WTC11 (cell line): ENCODE measurements around the gene TARP.

ENCODE experiments used
- ATAC-seq: fragments of 200-7000 bp; cut with Tn5 transposase; 2 replicates; pipeline ENCODE4 v1.10.0; 2021; ENCODE audit warnings: mild to moderate bottlenecking, moderate library complexity
- CTCF ChIA-PET: fragments of 300-600 bp; sonication (Branson Sonifier 250); formaldehyde crosslinking; loops from one replicate; lab custom pipeline; 2021; ENCODE audit warnings: antibody characterized with exemption; lab: Charles Lee
- POLR2A ChIA-PET: fragments of 350-600 bp; sonication (Branson Sonifier 250); formaldehyde crosslinking; loops from one replicate; lab custom pipeline; 2021; ENCODE audit warnings: antibody characterized with exemption; lab: Charles Lee
- DNase-seq: peaks from one replicate; pipeline ENCODE4 v3.0.0; 2021; ENCODE audit warnings: low spot score
- H3K27ac Mint-ChIP-seq: 2 replicates; pipeline ENCODE4 v1.8.0; 2021; ENCODE audit warnings: mixed read lengths
- H3K27me3 Mint-ChIP-seq: 2 replicates; pipeline ENCODE4 v1.8.0; 2021; ENCODE audit warnings: low read depth, mild to moderate bottlenecking, moderate library complexity, mixed read lengths
- H3K36me3 Mint-ChIP-seq: 2 replicates; pipeline ENCODE4 v1.8.0; 2021; ENCODE audit warnings: mixed read lengths
- H3K4me1 Mint-ChIP-seq: 2 replicates; pipeline ENCODE4 v1.8.0; 2022; ENCODE audit warnings: mixed read lengths
- H3K4me3 Mint-ChIP-seq: 2 replicates; pipeline ENCODE4 v1.8.0; 2021; ENCODE audit warnings: mild to moderate bottlenecking, moderate library complexity, mixed read lengths
- H3K9me3 Mint-ChIP-seq: 2 replicates; pipeline ENCODE4 v1.8.0; 2021; ENCODE audit warnings: mixed read lengths
- ESRRA ChIP-seq: sonication (generic); formaldehyde crosslinking; IDR thresholded peaks from 2 replicates; pipeline ENCODE4 v1.8.1; 2022; ENCODE audit warnings: mild to moderate bottlenecking, missing genetic modification reagents, borderline replicate concordance
- RELA ChIP-seq: sonication (generic); formaldehyde crosslinking; IDR thresholded peaks from 2 replicates; pipeline ENCODE4 v1.8.1; 2022; ENCODE audit warnings: missing genetic modification reagents, mild to moderate bottlenecking, borderline replicate concordance
- TEAD1 ChIP-seq: sonication (generic); formaldehyde crosslinking; IDR thresholded peaks from 2 replicates; pipeline ENCODE4 v1.8.0; 2022; ENCODE audit warnings: mild to moderate bottlenecking, missing genetic modification reagents
- TEAD4 ChIP-seq: sonication (generic); formaldehyde crosslinking; IDR thresholded peaks from 2 replicates; pipeline ENCODE4 v1.8.0; 2022; ENCODE audit warnings: mild to moderate bottlenecking, missing genetic modification reagents
- TP53 ChIP-seq: sonication (generic); formaldehyde crosslinking; IDR thresholded peaks from 2 replicates; pipeline ENCODE4 v1.8.1; 2023; ENCODE audit warnings: mild to moderate bottlenecking, missing genetic modification reagents
- ZNF138 ChIP-seq: sonication (generic); formaldehyde crosslinking; conservative IDR thresholded peaks from 2 replicates; pipeline ENCODE4 v1.8.1; 2022; ENCODE audit warnings: mild to moderate bottlenecking, moderate library complexity, missing genetic modification reagents
- ZNF671 ChIP-seq: fragments of 250-450 bp; sonication (Bioruptor Pico); IDR thresholded peaks from 2 replicates; pipeline ENCODE4 v1.8.0; 2021; ENCODE audit warnings: mild to moderate bottlenecking
- TF ChIP-seq, protein P1 (sequence below): sonication (generic); formaldehyde crosslinking; IDR thresholded peaks from 2 replicates; pipeline ENCODE4 v1.8.1; 2022; ENCODE audit warnings: low read depth, mild to moderate bottlenecking, moderate library complexity, missing genetic modification reagents, borderline replicate concordance
- TF ChIP-seq, protein P2 (sequence below): sonication (generic); formaldehyde crosslinking; IDR thresholded peaks from 2 replicates; pipeline ENCODE4 v1.8.1; 2023; ENCODE audit warnings: mild to moderate bottlenecking, moderate library complexity, missing genetic modification reagents
- TF ChIP-seq, protein P3 (sequence below): sonication (generic); formaldehyde crosslinking; IDR thresholded peaks from 2 replicates; pipeline ENCODE4 v1.8.1; 2022; ENCODE audit warnings: low read depth, missing genetic modification reagents, borderline replicate concordance
- TF ChIP-seq, protein P4 (sequence below): sonication (generic); formaldehyde crosslinking; IDR thresholded peaks from 2 replicates; pipeline ENCODE4 v1.8.1; 2023; ENCODE audit warnings: mild to moderate bottlenecking, missing genetic modification reagents, borderline replicate concordance
- TF ChIP-seq, protein P5 (sequence below): sonication (generic); formaldehyde crosslinking; IDR thresholded peaks from 2 replicates; pipeline ENCODE4 v1.8.1; 2023; ENCODE audit warnings: mild to moderate bottlenecking, missing genetic modification reagents
- TF ChIP-seq, protein P6 (sequence below): fragments of 250-450 bp; sonication (Bioruptor Pico); IDR thresholded peaks from 2 replicates; pipeline ENCODE4 v1.8.0; 2021; ENCODE audit warnings: mild to moderate bottlenecking
- TF ChIP-seq, protein P7 (sequence below): sonication (generic); formaldehyde crosslinking; IDR thresholded peaks from 2 replicates; pipeline ENCODE4 v1.8.1; 2022; ENCODE audit warnings: missing genetic modification reagents, borderline replicate concordance
- TF ChIP-seq, protein P8 (sequence below): sonication (generic); formaldehyde crosslinking; conservative IDR thresholded peaks from 2 replicates; pipeline ENCODE4 v1.8.1; 2022; ENCODE audit warnings: mild to moderate bottlenecking, missing genetic modification reagents
- TF ChIP-seq, protein P9 (sequence below): sonication (generic); formaldehyde crosslinking; IDR thresholded peaks from 2 replicates; pipeline ENCODE4 v1.8.0; 2023; ENCODE audit warnings: mild to moderate bottlenecking, missing genetic modification reagents

The TARP gene

DNA sequence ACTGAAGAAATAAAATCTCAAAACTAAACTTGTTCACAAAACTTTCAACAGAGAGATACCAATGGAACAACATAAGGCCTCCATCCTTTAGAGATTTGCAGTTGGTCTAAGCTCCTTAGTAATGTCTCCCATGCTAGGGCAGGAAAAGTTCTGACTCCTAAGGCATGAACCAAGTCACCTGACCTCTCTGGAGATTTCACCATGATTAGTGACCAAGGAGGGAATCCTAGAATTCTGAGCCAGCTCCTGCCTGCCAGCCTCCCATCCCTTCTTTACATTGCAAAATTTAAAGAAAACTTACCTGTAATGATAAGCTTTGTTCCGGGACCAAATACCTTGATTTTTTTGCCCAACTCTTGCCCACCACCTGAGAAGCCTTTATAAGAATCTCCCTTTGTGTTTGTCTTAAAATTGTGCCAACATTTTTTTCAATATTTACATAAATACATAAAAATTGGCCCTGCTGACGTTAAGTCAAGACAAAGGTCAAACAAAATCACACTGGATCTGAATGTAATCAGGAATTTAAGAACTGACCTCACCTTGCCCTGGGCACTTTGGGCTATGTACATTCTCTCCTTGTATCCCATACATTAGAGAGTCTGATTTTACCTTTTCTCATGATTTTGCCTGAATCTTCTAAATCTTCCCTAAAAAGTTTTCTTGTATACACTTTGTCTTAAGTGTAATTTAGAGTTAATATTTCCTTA lies at the start of gene TARP:
TSS of gene TARP (minus strand) at position 351 of the 710 bp plus-strand sequence.
- Mint-ChIP-seq H3K9me3 (no peaks in the 10 kb centered on the region), H3K36me3 (no peaks in the 10 kb centered on the region), H3K4me3 (no peak within 1 kb of the TSS), H3K27me3 (no peaks in the 10 kb centered on the region), H3K27ac (no peak within 1 kb of the TSS), H3K4me1 (peaks cover 27% of the 10 kb centered on the region)
- ATAC-seq (no peak; the same call in 1 of the 2 replicates), DNase-seq (no peak)
- ChIA-PET CTCF (interaction anchor here (1.0 to 1.5 kb wide), 5 partner anchors 45 to 72 kb away, joined by 4 to 6 read pairs (median 5); no protein-coding TSS in a partner anchor), POLR2A (no interaction called here)
- TF ChIP-seq, protein P1, sequence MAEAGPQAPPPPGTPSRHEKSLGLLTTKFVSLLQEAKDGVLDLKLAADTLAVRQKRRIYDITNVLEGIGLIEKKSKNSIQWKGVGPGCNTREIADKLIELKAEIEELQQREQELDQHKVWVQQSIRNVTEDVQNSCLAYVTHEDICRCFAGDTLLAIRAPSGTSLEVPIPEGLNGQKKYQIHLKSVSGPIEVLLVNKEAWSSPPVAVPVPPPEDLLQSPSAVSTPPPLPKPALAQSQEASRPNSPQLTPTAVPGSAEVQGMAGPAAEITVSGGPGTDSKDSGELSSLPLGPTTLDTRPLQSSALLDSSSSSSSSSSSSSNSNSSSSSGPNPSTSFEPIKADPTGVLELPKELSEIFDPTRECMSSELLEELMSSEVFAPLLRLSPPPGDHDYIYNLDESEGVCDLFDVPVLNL (CRISPR knock-in tag): no peak
- TF ChIP-seq, protein P2, sequence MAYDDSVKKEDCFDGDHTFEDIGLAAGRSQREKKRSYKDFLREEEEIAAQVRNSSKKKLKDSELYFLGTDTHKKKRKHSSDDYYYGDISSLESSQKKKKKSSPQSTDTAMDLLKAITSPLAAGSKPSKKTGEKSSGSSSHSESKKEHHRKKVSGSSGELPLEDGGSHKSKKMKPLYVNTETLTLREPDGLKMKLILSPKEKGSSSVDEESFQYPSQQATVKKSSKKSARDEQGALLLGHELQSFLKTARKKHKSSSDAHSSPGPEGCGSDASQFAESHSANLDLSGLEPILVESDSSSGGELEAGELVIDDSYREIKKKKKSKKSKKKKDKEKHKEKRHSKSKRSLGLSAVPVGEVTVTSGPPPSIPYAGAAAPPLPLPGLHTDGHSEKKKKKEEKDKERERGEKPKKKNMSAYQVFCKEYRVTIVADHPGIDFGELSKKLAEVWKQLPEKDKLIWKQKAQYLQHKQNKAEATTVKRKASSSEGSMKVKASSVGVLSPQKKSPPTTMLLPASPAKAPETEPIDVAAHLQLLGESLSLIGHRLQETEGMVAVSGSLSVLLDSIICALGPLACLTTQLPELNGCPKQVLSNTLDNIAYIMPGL: no peak
- TF ChIP-seq, protein P3, sequence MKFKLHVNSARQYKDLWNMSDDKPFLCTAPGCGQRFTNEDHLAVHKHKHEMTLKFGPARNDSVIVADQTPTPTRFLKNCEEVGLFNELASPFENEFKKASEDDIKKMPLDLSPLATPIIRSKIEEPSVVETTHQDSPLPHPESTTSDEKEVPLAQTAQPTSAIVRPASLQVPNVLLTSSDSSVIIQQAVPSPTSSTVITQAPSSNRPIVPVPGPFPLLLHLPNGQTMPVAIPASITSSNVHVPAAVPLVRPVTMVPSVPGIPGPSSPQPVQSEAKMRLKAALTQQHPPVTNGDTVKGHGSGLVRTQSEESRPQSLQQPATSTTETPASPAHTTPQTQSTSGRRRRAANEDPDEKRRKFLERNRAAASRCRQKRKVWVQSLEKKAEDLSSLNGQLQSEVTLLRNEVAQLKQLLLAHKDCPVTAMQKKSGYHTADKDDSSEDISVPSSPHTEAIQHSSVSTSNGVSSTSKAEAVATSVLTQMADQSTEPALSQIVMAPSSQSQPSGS (CRISPR knock-in tag): no peak
- TF ChIP-seq, protein P4, sequence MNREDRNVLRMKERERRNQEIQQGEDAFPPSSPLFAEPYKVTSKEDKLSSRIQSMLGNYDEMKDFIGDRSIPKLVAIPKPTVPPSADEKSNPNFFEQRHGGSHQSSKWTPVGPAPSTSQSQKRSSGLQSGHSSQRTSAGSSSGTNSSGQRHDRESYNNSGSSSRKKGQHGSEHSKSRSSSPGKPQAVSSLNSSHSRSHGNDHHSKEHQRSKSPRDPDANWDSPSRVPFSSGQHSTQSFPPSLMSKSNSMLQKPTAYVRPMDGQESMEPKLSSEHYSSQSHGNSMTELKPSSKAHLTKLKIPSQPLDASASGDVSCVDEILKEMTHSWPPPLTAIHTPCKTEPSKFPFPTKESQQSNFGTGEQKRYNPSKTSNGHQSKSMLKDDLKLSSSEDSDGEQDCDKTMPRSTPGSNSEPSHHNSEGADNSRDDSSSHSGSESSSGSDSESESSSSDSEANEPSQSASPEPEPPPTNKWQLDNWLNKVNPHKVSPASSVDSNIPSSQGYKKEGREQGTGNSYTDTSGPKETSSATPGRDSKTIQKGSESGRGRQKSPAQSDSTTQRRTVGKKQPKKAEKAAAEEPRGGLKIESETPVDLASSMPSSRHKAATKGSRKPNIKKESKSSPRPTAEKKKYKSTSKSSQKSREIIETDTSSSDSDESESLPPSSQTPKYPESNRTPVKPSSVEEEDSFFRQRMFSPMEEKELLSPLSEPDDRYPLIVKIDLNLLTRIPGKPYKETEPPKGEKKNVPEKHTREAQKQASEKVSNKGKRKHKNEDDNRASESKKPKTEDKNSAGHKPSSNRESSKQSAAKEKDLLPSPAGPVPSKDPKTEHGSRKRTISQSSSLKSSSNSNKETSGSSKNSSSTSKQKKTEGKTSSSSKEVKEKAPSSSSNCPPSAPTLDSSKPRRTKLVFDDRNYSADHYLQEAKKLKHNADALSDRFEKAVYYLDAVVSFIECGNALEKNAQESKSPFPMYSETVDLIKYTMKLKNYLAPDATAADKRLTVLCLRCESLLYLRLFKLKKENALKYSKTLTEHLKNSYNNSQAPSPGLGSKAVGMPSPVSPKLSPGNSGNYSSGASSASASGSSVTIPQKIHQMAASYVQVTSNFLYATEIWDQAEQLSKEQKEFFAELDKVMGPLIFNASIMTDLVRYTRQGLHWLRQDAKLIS (CRISPR knock-in tag): no peak
- TF ChIP-seq, protein P5, sequence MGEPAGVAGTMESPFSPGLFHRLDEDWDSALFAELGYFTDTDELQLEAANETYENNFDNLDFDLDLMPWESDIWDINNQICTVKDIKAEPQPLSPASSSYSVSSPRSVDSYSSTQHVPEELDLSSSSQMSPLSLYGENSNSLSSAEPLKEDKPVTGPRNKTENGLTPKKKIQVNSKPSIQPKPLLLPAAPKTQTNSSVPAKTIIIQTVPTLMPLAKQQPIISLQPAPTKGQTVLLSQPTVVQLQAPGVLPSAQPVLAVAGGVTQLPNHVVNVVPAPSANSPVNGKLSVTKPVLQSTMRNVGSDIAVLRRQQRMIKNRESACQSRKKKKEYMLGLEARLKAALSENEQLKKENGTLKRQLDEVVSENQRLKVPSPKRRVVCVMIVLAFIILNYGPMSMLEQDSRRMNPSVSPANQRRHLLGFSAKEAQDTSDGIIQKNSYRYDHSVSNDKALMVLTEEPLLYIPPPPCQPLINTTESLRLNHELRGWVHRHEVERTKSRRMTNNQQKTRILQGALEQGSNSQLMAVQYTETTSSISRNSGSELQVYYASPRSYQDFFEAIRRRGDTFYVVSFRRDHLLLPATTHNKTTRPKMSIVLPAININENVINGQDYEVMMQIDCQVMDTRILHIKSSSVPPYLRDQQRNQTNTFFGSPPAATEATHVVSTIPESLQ (CRISPR knock-in tag): no peak
- no peak for TF ChIP-seq ZNF671 (CRISPR knock-in tag)

DNA sequence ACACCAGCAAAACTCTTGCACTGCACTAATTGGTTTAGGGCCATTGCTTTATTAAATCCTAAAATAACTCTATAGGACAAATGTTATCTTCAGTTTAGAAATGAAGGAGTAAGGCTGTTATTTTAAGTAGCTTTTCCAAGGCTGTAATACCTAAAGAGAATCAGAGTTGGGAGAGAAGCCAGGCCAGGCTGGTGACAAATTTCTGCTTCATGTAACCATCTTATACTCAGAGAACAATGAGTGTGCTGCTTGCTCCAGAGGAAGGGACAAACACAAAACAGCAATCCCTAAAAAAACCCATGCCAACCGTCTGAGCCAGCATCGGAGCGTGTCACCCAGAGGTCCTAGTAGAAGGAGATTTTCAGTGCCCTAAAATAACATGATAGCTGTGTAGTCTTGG lies 49.7 kb upstream of the TARP start:
- Mint-ChIP-seq H3K27me3 (no peaks in the 10 kb centered on the region; the same call in 1 of the 2 replicates), H3K4me1 (peaks cover 32% of the 10 kb centered on the region), H3K9me3 (no peaks in the 10 kb centered on the region), H3K4me3 (no peak overlapping the region), H3K27ac (no peak overlapping the region), H3K36me3 (no peaks in the 10 kb centered on the region)
- ATAC-seq (no peak), DNase-seq (no peak)
- POLR2A ChIA-PET: no interaction called here
- CTCF ChIA-PET: interaction anchor here (1.6 to 6.0 kb wide), 4 partner anchors 8 to 107 kb away, joined by 3 to 44 read pairs (median 16); no protein-coding TSS in a partner anchor
- TF ChIP-seq TEAD4 (CRISPR knock-in tag) (no peak), TEAD1 (CRISPR knock-in tag) (no peak), RELA (no peak), ZNF138 (CRISPR knock-in tag) (no peak), ESRRA (CRISPR knock-in tag) (no peak), TP53 (CRISPR knock-in tag) (no peak)
- TF ChIP-seq, protein P6, sequence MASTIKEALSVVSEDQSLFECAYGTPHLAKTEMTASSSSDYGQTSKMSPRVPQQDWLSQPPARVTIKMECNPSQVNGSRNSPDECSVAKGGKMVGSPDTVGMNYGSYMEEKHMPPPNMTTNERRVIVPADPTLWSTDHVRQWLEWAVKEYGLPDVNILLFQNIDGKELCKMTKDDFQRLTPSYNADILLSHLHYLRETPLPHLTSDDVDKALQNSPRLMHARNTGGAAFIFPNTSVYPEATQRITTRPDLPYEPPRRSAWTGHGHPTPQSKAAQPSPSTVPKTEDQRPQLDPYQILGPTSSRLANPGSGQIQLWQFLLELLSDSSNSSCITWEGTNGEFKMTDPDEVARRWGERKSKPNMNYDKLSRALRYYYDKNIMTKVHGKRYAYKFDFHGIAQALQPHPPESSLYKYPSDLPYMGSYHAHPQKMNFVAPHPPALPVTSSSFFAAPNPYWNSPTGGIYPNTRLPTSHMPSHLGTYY (CRISPR knock-in tag): no peak
- TF ChIP-seq, protein P7, sequence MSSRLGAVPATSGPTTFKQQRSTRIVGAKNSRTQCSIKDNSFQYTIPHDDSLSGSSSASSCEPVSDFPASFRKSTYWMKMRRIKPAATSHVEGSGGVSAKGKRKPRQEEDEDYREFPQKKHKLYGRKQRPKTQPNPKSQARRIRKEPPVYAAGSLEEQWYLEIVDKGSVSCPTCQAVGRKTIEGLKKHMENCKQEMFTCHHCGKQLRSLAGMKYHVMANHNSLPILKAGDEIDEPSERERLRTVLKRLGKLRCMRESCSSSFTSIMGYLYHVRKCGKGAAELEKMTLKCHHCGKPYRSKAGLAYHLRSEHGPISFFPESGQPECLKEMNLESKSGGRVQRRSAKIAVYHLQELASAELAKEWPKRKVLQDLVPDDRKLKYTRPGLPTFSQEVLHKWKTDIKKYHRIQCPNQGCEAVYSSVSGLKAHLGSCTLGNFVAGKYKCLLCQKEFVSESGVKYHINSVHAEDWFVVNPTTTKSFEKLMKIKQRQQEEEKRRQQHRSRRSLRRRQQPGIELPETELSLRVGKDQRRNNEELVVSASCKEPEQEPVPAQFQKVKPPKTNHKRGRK (CRISPR knock-in tag): no peak
- TF ChIP-seq, protein P8, sequence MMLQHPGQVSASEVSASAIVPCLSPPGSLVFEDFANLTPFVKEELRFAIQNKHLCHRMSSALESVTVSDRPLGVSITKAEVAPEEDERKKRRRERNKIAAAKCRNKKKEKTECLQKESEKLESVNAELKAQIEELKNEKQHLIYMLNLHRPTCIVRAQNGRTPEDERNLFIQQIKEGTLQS: no peak
- TF ChIP-seq, protein P9, sequence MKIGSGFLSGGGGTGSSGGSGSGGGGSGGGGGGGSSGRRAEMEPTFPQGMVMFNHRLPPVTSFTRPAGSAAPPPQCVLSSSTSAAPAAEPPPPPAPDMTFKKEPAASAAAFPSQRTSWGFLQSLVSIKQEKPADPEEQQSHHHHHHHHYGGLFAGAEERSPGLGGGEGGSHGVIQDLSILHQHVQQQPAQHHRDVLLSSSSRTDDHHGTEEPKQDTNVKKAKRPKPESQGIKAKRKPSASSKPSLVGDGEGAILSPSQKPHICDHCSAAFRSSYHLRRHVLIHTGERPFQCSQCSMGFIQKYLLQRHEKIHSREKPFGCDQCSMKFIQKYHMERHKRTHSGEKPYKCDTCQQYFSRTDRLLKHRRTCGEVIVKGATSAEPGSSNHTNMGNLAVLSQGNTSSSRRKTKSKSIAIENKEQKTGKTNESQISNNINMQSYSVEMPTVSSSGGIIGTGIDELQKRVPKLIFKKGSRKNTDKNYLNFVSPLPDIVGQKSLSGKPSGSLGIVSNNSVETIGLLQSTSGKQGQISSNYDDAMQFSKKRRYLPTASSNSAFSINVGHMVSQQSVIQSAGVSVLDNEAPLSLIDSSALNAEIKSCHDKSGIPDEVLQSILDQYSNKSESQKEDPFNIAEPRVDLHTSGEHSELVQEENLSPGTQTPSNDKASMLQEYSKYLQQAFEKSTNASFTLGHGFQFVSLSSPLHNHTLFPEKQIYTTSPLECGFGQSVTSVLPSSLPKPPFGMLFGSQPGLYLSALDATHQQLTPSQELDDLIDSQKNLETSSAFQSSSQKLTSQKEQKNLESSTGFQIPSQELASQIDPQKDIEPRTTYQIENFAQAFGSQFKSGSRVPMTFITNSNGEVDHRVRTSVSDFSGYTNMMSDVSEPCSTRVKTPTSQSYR (CRISPR knock-in tag): no peak
